ENCODE data around the gene SYVN1.

The SYVN1 gene

GRCh38 chr11:65090628-65091027 is 43.7 kb downstream of the SYVN1 start:
- TF ChIP-seq CTCF (IDR thresholded peaks at IDR 0.05; ENCODE audit: low read depth, low read length): no peak
- H3K4me3 ChIP-seq (replicated peaks in 1 of 2; ENCODE audit: low read depth in 2 of 2, low read length in 2 of 2): no peak overlapping the region
- no peak for DNase-seq (ENCODE audit: low read depth in 2 of 2)

- no peak for TF ChIP-seq CTCF (IDR thresholded peaks at IDR 0.05; ENCODE audit: low read depth, low read length)
- no peak overlapping the region for H3K4me3 ChIP-seq (replicated peaks in 1 of 2; ENCODE audit: low read depth in 2 of 2, low read length in 2 of 2)
- no peak for DNase-seq (ENCODE audit: low read depth in 2 of 2)
Measured at GRCh38 chr11:65089621-65090020, 44.7 kb downstream of the SYVN1 start.

- no peak overlapping the region for H3K4me3 ChIP-seq (replicated peaks in 1 of 2; ENCODE audit: low read depth in 2 of 2, low read length in 2 of 2)
- TF ChIP-seq CTCF (IDR thresholded peaks at IDR 0.05; ENCODE audit: low read depth, low read length): no peak
- DNase-seq (ENCODE audit: low read depth in 2 of 2): no peak
Measured at GRCh38 chr11:65087827-65088226, 46.5 kb downstream of the SYVN1 start.

GRCh38 chr11:65087216-65087615 is 47.1 kb downstream of the SYVN1 start:
- TF ChIP-seq CTCF (IDR thresholded peaks at IDR 0.05; ENCODE audit: low read depth, low read length): no peak
- DNase-seq (ENCODE audit: low read depth in 2 of 2): no peak
- H3K4me3 ChIP-seq (replicated peaks in 1 of 2; ENCODE audit: low read depth in 2 of 2, low read length in 2 of 2): no peak overlapping the region

GRCh38 chr11:65086809-65087208 is 47.5 kb downstream of the SYVN1 start:
- no peak for TF ChIP-seq CTCF (IDR thresholded peaks at IDR 0.05; ENCODE audit: low read depth, low read length)
- no peak for DNase-seq (ENCODE audit: low read depth in 2 of 2)
- H3K4me3 ChIP-seq (replicated peaks in 1 of 2; ENCODE audit: low read depth in 2 of 2, low read length in 2 of 2): no peak overlapping the region

- H3K4me3 ChIP-seq (replicated peaks in 1 of 2; ENCODE audit: low read depth in 2 of 2, low read length in 2 of 2): no peak overlapping the region
- no peak for DNase-seq (ENCODE audit: low read depth in 2 of 2)
- TF ChIP-seq CTCF (IDR thresholded peaks at IDR 0.05; ENCODE audit: low read depth, low read length): no peak
Measured at GRCh38 chr11:65085446-65085845, 48.9 kb downstream of the SYVN1 start.

GRCh38 chr11:65084598-65085375 is 49.5 kb downstream of the SYVN1 start:
- no peak for TF ChIP-seq CTCF (IDR thresholded peaks at IDR 0.05; ENCODE audit: low read depth, low read length)
- peak overlapping the region; percentile 81 to 91 for H3K4me3 ChIP-seq (replicated peaks in 1 of 2; ENCODE audit: low read depth in 2 of 2, low read length in 2 of 2)
- DNase-seq (ENCODE audit: low read depth in 2 of 2): no peak
